Nephron (organoid): ENCODE results near the gene FOXN3.

ENCODE experiments used
- H3K27ac Mint-ChIP-seq, 3 experiments: 2 replicates each; pipeline ENCODE4 v1.8.0; 2020; ENCODE audit warnings: mixed read lengths in 3 of 3, mild to moderate bottlenecking in 2 of 3, moderate library complexity in 1 of 3
- H3K27me3 Mint-ChIP-seq: 2 replicates; pipeline ENCODE4 v1.8.0; 2021; ENCODE audit warnings: low read depth, mild to moderate bottlenecking, moderate library complexity, mixed read lengths
- H3K36me3 Mint-ChIP-seq: 2 replicates; pipeline ENCODE4 v1.8.0; 2020; ENCODE audit warnings: low read depth, mixed read lengths
- H3K4me1 Mint-ChIP-seq: 2 replicates; pipeline ENCODE4 v1.8.0; 2020; ENCODE audit warnings: mixed read lengths
- H3K4me3 Mint-ChIP-seq, 3 experiments: 2 replicates each; pipeline ENCODE4 v1.8.0; 2020; ENCODE audit warnings: mild to moderate bottlenecking in 3 of 3, mixed read lengths in 3 of 3, moderate library complexity in 2 of 3
- H3K9me3 Mint-ChIP-seq: 2 replicates; pipeline ENCODE4 v1.8.0; 2020; ENCODE audit warnings: mixed read lengths
- TF ChIP-seq, protein P1 (sequence below), 3 experiments: fragments of 200-600 bp; sonication (generic); IDR thresholded peaks; one replicate each; pipeline ENCODE4 v1.5.0; 2021; ENCODE audit warnings: antibody characterized with exemption in 3 of 3; ENCODE audit not compliant: unreplicated experiment in 3 of 3

FOXN3 gene

DNA sequence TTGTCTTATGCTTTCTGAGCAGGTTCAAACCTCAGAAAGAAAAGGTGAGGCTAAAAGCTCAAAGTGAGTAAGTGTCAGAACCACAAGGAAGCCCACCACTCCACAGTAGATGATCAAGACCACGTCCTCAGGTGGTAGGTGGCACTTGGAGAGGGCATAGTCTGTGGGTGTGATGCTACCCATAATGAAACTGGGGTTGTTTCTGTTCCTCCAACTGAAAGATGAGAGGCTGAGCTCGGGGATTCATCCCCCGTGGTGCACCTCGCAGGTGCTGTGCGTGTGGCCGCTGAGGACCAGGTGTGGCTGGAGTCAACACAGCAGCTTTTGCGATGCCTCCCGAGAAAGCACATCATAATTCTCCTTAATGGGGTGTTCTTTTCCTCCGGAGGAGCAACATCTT is 306.9 kb downstream of the FOXN3 start:
- H3K27ac Mint-ChIP-seq: no peak overlapping the region
- H3K9me3 Mint-ChIP-seq: peaks cover 3% of the 10 kb centered on the region
- no peaks in the 10 kb centered on the region for H3K36me3 Mint-ChIP-seq
- H3K4me1 Mint-ChIP-seq: no peaks in the 10 kb centered on the region
- H3K27me3 Mint-ChIP-seq: peaks cover 18% of the 10 kb centered on the region
- H3K4me3 Mint-ChIP-seq: no peak overlapping the region
- TF ChIP-seq, protein P1, sequence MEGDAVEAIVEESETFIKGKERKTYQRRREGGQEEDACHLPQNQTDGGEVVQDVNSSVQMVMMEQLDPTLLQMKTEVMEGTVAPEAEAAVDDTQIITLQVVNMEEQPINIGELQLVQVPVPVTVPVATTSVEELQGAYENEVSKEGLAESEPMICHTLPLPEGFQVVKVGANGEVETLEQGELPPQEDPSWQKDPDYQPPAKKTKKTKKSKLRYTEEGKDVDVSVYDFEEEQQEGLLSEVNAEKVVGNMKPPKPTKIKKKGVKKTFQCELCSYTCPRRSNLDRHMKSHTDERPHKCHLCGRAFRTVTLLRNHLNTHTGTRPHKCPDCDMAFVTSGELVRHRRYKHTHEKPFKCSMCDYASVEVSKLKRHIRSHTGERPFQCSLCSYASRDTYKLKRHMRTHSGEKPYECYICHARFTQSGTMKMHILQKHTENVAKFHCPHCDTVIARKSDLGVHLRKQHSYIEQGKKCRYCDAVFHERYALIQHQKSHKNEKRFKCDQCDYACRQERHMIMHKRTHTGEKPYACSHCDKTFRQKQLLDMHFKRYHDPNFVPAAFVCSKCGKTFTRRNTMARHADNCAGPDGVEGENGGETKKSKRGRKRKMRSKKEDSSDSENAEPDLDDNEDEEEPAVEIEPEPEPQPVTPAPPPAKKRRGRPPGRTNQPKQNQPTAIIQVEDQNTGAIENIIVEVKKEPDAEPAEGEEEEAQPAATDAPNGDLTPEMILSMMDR (IDR thresholded peaks at IDR 0.05; ENCODE audit: unreplicated experiment in 3 of 3): no peak

DNA sequence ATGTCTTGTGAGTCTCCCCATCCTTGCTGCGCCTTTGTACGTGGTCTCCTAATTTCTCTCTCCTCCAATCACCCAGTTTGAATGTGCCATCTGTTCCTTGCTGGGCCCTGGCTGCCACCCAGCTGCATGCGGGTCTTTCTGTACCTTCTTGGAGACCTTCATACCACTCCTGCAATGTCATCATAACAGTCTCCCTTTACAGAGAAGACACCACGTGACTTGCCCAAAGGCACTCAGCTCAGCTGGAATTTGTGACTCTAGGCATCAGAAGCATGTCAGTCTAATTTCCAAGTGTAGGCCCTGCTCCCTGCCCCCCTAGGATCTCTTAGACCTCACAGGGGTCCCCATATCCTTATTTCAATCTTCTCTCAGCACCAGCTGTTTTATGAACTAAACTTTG is 308.4 kb downstream of the FOXN3 start:
- peaks cover 8% of the 10 kb centered on the region for H3K9me3 Mint-ChIP-seq
- no peak overlapping the region for H3K27ac Mint-ChIP-seq
- H3K4me1 Mint-ChIP-seq: no peaks in the 10 kb centered on the region
- H3K36me3 Mint-ChIP-seq: no peaks in the 10 kb centered on the region
- TF ChIP-seq, protein P1 (IDR thresholded peaks at IDR 0.05; ENCODE audit: unreplicated experiment in 3 of 3): no peak
- peaks cover 18% of the 10 kb centered on the region for H3K27me3 Mint-ChIP-seq
- H3K4me3 Mint-ChIP-seq: no peak overlapping the region

DNA sequence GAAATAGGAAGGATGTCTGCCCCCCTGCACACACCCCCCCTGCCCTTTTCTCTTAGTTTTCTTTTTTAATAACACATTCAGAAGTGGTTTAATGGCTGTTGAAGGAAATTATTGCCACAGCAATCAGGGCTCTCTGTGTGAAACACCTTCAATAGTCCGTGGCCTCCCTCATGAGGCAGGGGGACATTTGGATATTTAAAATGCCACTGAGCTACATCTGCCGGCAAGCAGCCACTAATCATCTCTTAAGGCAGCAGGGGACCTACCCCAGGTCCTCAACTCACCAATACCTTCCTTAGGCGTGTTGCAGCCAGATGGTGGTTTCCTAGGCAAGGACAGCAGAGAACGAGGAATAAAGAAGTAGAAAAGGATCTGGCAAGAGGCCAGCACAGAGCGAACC is 309.4 kb downstream of the FOXN3 start:
- H3K27ac Mint-ChIP-seq: no peak overlapping the region
- peaks cover 13% of the 10 kb centered on the region for H3K9me3 Mint-ChIP-seq
- H3K36me3 Mint-ChIP-seq: no peaks in the 10 kb centered on the region

More for the DNA sequence above, 309.4 kb downstream of the FOXN3 start:
- Mint-ChIP-seq H3K4me3 (no peak overlapping the region), H3K27me3 (peaks cover 18% of the 10 kb centered on the region), H3K4me1 (no peaks in the 10 kb centered on the region)
- TF ChIP-seq, protein P1 (IDR thresholded peaks at IDR 0.05; ENCODE audit: unreplicated experiment in 3 of 3): no peak
